GM10266 (cell line): ENCODE measurements around the gene UBE2D3.

Experiments used
- DNase-seq: peaks from one replicate; pipeline ENCODE4 v3.0.0; 2012; ENCODE audit errors: extremely low spot score
- TF ChIP-seq, protein P1 (sequence below): IDR thresholded peaks from 2 replicates; pipeline ENCODE4 v1.5.1; 2012; ENCODE audit warnings: mild to moderate bottlenecking, low read depth; ENCODE audit not compliant: control insufficient read depth, insufficient read depth; ENCODE audit errors: missing control alignments

UBE2D3 gene

DNA sequence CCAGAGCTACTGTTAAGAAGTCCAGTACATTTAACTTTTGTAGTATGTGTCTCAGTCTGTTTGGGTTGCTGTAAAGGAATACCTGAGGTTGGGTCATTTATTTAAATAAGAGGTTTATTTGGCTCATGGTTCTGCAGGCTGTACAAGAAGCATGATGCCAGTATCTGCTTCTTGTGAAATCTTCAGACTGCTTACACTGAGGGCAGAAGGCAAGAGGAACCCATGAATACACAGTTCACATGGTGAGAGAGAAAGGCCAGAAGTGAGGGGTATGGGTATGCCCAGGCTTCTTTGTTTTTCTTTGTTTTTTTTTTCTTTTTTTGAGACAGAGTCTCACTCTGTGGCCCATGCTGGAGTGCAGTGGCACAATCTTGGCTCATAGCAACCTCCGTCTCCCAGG, 35.4 kb upstream of the UBE2D3 start:
- TF ChIP-seq, protein P1, sequence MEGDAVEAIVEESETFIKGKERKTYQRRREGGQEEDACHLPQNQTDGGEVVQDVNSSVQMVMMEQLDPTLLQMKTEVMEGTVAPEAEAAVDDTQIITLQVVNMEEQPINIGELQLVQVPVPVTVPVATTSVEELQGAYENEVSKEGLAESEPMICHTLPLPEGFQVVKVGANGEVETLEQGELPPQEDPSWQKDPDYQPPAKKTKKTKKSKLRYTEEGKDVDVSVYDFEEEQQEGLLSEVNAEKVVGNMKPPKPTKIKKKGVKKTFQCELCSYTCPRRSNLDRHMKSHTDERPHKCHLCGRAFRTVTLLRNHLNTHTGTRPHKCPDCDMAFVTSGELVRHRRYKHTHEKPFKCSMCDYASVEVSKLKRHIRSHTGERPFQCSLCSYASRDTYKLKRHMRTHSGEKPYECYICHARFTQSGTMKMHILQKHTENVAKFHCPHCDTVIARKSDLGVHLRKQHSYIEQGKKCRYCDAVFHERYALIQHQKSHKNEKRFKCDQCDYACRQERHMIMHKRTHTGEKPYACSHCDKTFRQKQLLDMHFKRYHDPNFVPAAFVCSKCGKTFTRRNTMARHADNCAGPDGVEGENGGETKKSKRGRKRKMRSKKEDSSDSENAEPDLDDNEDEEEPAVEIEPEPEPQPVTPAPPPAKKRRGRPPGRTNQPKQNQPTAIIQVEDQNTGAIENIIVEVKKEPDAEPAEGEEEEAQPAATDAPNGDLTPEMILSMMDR, result no peak
- DNase-seq, result no peak

DNA sequence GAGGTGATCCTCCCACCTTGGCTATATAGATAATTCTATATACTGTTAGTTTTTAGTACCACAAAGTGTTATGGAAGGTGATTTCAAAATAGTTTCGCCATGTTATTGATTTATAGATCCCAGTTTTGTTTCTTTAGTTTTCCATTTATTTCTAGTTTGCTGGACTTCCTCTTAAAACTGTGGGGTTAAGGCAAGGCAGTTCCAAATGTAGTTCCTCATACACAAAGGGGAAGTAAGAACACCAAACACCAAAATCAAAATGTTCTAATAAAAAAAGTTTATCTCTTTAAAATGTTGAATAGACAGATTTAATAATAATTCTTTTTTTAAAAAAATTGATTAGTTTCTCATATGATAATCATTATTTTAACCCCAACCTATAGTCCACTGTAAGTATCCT, 34.7 kb upstream of the UBE2D3 start:
- DNase-seq, result no peak
- TF ChIP-seq, protein P1, result no peak

DNA sequence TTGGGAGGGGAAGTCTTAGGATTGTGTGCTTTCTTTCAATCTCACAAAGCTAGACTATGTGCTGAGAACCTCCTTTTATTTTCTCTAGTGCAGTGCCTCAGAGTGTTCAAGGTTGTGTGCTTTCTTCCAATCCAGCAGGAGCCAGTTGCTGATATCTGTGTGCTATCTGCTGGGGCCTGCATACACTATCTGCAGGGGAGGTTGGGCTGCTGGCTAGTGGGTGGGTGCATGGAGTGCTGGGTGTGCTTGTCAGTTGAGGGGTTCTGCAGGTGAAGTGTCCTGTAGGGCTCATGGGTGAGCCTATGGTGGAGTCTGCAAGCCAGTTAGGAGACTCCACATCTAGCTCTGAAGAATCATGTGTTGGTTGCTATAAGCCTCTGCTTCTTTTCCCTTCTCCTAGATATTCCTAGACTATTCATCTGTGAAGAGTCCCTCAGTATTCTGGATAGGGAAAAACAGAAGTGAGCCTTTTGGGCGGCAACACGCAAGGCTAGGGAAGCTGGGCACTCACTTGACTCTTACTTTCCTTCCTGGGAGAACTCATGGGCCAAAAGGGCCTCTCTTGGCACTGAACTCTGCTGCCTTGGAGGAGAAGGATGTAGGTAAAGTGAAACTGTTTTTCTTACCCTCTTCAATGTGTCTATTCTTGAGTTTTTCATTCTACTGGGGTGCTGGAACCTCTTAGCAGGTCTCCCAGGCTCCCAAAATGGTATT, 33.4 kb upstream of the UBE2D3 start:
- TF ChIP-seq, protein P1, result no peak
- DNase-seq, result no peak

DNA sequence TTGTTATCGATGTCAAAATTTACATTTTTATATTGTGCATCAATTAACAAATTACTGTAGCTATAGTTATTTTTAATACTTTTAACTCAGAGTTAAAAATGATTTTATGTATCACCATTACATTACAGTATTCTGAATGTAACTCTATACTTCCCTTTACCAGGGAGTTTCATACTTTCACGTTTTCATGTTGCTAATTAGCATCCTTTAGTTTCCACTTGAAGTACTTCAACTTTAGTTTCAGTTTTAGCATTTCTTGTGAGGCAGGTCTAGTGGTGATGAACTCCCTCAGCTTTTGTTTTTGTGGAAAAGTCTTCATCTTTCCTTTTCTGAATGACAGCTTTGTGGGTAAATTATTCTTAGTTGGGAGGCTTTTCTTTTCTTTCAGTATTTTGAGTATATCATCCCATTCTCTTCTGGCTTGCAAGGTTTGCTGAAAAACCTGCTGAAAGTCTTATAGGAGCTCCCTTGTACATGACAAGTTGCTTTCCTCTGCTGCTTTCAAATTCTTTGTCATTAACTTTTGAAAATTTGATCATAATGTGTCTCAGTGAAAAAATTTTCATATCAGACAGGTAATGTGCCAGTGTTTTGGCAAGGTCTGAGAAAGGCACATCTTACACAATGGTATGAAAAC, 31.6 kb upstream of the UBE2D3 start:
- TF ChIP-seq, protein P1, result no peak
- no peak for DNase-seq

DNA sequence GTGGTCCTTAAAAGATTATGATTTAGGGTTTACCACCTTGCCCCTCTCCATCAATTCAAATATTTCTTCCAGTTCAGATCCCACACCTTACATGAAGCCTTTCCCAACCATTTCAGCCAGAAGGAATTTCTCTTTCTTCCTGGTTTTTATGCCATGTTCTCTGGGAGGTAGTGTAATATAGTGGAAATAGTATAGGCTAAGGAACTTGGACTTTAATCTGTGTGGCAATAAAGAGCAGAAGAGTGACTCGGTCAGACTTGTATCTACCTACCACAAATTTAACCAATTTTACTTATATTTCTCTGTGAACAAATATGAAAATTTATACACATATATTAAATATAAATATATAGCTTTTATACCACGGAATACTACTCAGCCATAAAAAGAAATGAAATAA, 23.0 kb upstream of the UBE2D3 start:
- DNase-seq, result no peak
- TF ChIP-seq, protein P1, result no peak

DNA sequence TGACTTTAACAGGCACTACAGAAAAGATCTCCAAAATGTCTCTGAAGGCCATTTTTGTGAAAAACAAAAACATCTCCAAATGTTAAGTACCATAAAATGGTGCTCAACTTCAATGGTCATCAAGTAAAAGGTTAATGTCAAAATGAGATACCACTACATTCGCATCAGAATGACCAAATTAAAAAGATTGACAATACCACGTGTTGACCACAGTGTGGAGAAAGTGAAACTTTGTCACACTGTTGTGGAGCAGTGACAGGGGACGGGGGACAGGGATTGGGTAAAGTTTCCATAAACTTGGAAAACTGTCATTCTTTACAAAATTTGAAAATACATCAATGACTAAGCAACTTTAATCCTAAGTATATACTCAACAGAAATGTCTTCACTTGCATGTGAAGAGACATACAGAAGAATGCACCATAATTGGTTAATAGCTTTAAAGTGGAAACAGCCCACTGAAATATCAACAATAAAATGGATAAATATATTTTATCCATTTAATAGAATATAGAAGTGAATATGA, 22.3 kb upstream of the UBE2D3 start:
- TF ChIP-seq, protein P1, result no peak
- DNase-seq, result no peak

DNA sequence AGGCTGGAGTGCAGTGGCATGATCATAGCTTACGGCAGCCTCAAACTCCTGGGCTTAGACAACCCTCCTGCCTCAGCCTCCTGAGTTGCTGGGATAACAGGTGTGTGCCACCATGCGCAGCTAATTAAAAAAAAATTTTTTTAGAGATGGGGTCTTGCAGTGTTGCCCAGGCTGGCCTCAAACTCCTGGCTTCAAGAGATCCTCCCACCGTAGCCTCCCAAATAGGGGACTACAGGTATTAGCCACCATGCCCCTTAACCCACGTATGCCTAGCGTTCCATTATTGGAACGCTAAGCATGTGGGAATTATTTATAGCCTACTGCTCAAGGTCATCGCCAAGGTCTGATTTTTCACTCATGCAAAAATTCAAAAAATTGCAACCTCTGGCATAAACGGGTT, 20.3 kb upstream of the UBE2D3 start:
- no peak for DNase-seq
- TF ChIP-seq, protein P1, result no peak
